NT2/D1 (cell line): ENCODE data around the gene KCNT1.
A peak's percentile ranks its signal among the peaks of the same experiment; 100 is the strongest.
"Not testable (repeated sequence)": the region's sequence is repeated elsewhere in the genome, so short reads cannot be mapped to it uniquely, and the experiment has no call there.

Experiments used
- DNase-seq: peaks from one replicate; pipeline ENCODE4 v3.0.0-alpha.2; 2011; ENCODE audit warnings: low read depth, low spot score
- H3K27me3 ChIP-seq: 2 replicates; pipeline ENCODE4 v1.6.0; 2011; ENCODE audit warnings: mild to moderate bottlenecking; ENCODE audit not compliant: insufficient read length, insufficient read depth
- H3K36me3 ChIP-seq: 2 replicates; pipeline ENCODE4 v1.6.1; 2011; ENCODE audit warnings: mild to moderate bottlenecking, low read length, mixed read lengths; ENCODE audit not compliant: insufficient read depth, insufficient read length
- H3K4me1 ChIP-seq: 2 replicates; pipeline ENCODE4 v1.5.1; 2011; ENCODE audit not compliant: insufficient read depth, insufficient read length
- H3K4me3 ChIP-seq: 2 replicates; pipeline ENCODE4 v1.5.1; 2011; ENCODE audit warnings: low read depth; ENCODE audit not compliant: insufficient read length
- H3K9ac ChIP-seq: 2 replicates; pipeline ENCODE4 v1.6.0; 2011; ENCODE audit warnings: low read depth; ENCODE audit not compliant: insufficient read length
- H3K9me3 ChIP-seq: 2 replicates; pipeline ENCODE4 v1.5.1; 2011; ENCODE audit warnings: mild to moderate bottlenecking, low read length; ENCODE audit not compliant: insufficient read depth
- SUZ12 ChIP-seq: IDR thresholded peaks from 2 replicates; pipeline ENCODE4 v1.6.1; 2011; ENCODE audit not compliant: insufficient read length, insufficient read depth; ENCODE audit errors: extremely low read depth
- YY1 ChIP-seq: IDR thresholded peaks from 2 replicates; pipeline ENCODE4 v1.6.1; 2011; ENCODE audit not compliant: insufficient read length, insufficient read depth
- ZNF274 ChIP-seq: IDR thresholded peaks from 2 replicates; pipeline ENCODE4 v1.6.1; 2011; ENCODE audit warnings: mild to moderate bottlenecking, low read depth, low read length

Gene KCNT1

DNA sequence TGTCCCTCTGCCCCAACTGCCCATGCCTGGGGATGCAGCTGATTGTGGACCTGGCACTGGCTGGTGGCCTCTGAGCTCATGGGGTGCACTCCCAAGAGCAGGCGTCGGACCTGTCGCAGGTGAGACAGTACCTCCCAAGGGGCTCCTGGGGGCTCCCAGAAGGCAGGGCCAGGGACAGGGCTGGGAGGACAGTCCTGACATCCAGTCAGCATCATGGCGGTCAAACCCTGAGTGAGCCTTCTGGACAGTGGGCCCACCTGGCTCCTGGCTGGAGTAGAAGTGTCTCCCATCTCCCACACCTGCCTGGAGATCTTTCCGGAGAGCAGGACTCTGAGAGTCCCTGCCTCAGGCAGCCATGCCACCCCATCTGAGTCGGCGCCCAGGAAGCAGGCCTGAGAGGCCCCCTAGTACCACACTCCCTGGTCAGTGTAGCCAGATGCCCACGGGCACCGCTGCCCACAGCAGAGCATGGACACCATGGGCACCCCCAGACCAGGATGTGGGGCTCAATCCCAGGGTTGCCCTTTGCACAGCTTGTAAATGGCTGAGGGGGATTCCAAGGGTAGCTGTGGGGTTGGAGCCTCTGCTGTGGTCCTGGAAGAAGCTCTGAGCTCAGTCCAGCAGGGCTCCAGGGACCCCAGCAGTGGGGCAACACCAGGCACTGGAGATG lies 32.2 kb upstream of the KCNT1 start:
- DNase-seq: no peak
- no peak for TF ChIP-seq YY1
- no peak for TF ChIP-seq SUZ12
- TF ChIP-seq ZNF274: no peak

DNA sequence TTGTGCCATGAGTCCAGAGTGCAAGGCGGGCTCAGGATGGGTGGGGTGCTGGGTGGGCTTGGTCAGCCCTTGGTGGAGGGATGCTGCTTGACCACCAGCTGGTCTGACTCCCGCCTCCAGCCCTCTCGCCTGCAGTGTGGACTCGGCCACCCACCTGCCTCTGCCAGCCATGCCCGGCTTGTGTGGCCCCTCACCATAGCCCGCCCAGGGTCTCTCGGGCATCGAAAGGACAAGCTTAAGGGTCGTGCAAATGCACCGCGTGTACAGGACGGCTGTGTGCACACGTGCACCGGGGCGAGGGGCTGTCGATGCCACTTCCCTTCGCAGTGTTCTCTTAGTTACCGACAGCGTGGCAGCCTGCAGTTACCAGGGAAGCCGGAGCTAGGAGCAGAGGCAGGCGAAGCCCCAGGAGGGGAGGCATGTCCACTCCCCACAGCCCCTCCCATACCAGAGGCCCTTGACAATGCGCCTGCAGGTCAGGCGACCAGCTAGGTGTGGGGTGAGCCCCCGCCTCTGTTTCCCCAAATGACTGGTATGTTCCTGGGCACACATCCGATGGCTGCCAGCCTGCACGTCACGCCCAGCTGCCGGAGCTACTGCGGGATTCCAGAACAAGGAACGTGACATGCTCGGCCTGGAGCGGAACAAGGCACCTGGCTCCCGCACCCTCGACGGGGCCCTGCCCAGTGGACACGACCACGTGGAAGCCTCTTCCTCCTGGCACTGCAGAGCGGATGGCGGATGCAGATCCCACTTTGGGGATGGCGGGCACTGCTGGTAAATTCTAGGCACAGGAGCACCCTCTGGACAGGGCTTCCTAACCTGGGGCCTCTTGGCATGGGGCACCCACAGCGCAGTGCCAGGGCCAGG lies 31.0 kb upstream of the KCNT1 start:
- H3K4me3 ChIP-seq: no peak overlapping the region
- TF ChIP-seq ZNF274 (no peak), SUZ12 (no peak), YY1 (no peak)
- H3K36me3 ChIP-seq: no peaks in the 10 kb centered on the region

More for the DNA sequence above, 32.2 kb upstream of the KCNT1 start:
- H3K4me3 ChIP-seq: no peak overlapping the region
- peaks cover 10% of the 10 kb centered on the region; the same call in 1 of the 2 replicates for H3K9me3 ChIP-seq
- no peaks in the 10 kb centered on the region for H3K27me3 ChIP-seq
- H3K9ac ChIP-seq: no peak overlapping the region
- H3K4me1 ChIP-seq: peaks cover 5% of the 10 kb centered on the region
- H3K36me3 ChIP-seq: no peaks in the 10 kb centered on the region

DNA sequence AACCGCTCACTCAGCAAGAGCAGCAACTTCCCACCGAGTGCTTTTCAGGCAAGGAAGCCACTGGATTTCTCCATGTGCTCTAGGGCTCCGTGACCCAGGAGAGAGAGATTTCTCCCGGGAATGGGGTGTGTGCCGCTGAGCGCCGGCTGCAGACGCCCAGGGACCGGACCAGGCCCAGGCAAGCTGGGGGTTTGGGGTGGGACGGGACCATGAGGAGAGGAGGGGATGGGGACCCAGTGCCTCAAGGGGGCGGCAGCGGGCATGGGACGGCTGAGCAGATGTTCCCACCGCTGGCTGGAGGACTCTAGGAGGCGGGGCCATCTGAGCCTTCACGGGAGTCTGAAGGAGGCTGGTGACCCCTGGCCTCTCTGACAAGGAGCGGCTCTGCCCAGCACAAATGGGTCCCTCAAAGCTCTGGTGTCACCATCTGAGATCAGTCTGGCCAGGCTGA lies 30.4 kb upstream of the KCNT1 start:
- Histone ChIP-seq H3K36me3 (no peaks in the 10 kb centered on the region), H3K4me1 (peaks cover 5% of the 10 kb centered on the region), H3K9me3 (peaks cover 10% of the 10 kb centered on the region; the same call in 1 of the 2 replicates), H3K27me3 (no peaks in the 10 kb centered on the region), H3K9ac (peak overlapping the region; percentile 50), H3K4me3 (no peak overlapping the region)
- DNase-seq: peak; percentile 20
- TF ChIP-seq SUZ12: no peak
- no peak for TF ChIP-seq YY1
- no peak for TF ChIP-seq ZNF274

More for the DNA sequence above, 31.0 kb upstream of the KCNT1 start:
- DNase-seq: no peak
- Histone ChIP-seq H3K4me1 (peaks cover 5% of the 10 kb centered on the region), H3K9ac (peak overlapping the region; percentile 50), H3K27me3 (no peaks in the 10 kb centered on the region), H3K9me3 (peaks cover 10% of the 10 kb centered on the region; the same call in 1 of the 2 replicates)

DNA sequence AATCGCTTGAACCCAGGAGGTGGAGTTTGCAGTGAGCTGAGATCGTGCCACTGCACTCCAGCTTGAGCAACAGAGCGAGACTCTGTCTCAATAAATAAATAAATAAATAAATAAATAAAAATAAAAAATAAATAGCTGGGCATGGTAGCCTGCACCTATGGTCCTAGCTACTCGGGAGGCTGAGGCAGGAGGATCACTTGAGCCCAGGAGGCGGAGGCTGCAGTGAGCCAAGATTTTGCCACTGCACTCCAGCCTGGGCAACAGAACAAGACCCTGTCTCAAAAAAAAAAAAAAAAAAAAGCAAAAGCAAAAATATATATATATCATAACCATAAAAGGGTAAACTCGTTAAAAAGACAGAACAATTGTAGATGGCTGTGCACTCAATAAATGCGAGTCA lies 29.2 kb upstream of the KCNT1 start:
- H3K9ac ChIP-seq, H3K4me1 ChIP-seq, H3K27me3 ChIP-seq, DNase-seq, H3K4me3 ChIP-seq, H3K36me3 ChIP-seq: not testable (repeated sequence)
- peaks cover 10% of the 10 kb centered on the region; the same call in 1 of the 2 replicates for H3K9me3 ChIP-seq

DNA sequence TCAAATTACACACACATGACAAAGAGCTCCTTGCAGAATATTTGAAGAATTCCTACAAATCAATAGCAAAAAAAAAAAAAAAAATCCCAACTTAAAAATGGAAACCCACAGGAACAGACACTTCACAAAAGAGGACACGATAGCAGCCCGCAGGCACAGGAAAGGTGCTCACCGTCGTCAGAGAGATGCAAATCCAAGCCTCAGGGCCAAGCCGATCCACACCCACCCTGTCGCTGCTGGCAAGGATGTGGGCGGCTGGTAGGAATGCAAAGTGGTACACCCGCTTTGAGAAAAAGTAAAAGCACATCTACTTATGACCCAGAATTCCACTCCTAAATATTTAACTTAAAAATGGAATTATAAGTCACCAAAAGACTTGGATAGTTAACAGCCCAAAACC lies 28.0 kb upstream of the KCNT1 start:
- Histone ChIP-seq H3K4me3 (no peak overlapping the region), H3K9ac (no peak overlapping the region), H3K27me3 (no peaks in the 10 kb centered on the region), H3K4me1 (peaks cover 5% of the 10 kb centered on the region), H3K9me3 (peaks cover 10% of the 10 kb centered on the region; the same call in 1 of the 2 replicates), H3K36me3 (no peaks in the 10 kb centered on the region)
- DNase-seq: no peak
- TF ChIP-seq ZNF274: no peak
- no peak for TF ChIP-seq YY1
- no peak for TF ChIP-seq SUZ12

DNA sequence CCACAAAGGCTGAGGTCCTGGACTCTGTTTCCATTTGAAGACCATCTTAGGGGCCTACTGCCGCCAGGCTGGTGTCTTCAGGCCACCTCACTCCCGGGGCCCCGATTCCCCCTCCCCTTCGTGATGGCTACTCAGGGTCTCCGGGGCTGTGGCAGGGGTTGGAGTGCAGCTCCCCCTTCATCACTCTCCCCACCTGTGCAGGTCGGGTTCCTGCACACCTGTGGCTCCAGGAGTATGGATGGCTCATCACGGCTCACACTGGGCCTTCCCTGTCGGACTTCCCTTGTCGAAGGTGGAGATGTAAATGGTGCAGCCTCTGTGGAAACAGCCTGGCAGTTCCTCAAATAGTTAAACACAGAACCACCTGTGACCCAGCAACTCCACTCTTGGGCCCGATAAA lies 27.0 kb upstream of the KCNT1 start:
- TF ChIP-seq ZNF274: no peak
- no peak for TF ChIP-seq SUZ12
- no peak for TF ChIP-seq YY1
- no peak for DNase-seq
- no peak overlapping the region for H3K9ac ChIP-seq
- H3K4me1 ChIP-seq: peaks cover 5% of the 10 kb centered on the region
- no peaks in the 10 kb centered on the region for H3K36me3 ChIP-seq
- no peak overlapping the region for H3K4me3 ChIP-seq
- no peaks in the 10 kb centered on the region for H3K27me3 ChIP-seq
- H3K9me3 ChIP-seq: 0 out of 2 replicates have a peak, but pooled peaks cover 1% of the 10 kb centered on the region

DNA sequence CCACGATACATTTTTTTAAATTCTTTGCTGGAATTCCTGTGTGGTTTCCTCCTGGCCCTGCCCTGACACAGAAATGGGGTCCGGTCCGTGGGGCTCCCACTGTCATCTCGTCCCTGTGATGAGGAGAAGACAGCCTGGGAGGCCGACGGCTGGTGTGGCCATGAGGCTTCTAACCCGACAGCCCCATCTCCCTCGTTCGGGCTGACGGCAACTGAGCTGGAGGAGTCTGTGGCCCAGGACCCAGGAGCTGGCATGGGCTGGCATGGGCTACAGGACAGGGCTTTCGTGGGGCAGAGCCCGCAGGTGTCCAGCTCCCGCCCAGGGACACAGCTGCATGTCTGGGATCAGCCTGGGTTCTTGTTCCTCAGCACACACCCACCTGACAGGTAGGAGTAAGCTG lies 25.1 kb upstream of the KCNT1 start:
- TF ChIP-seq SUZ12 (no peak), ZNF274 (no peak), YY1 (no peak)
- Histone ChIP-seq H3K27me3 (no peaks in the 10 kb centered on the region), H3K4me3 (no peak overlapping the region), H3K9me3 (no peaks in the 10 kb centered on the region), H3K9ac (no peak overlapping the region), H3K4me1 (peaks cover 5% of the 10 kb centered on the region), H3K36me3 (no peaks in the 10 kb centered on the region)
- DNase-seq: no peak
